ENCODE results near the gene DNAJC30. TPM values are rescaled to one million over a fixed set of nuclear protein-coding genes. Genes with fewer than 3 reads are reported as not detected.
A peak's percentile ranks its signal among the peaks of the same experiment; 100 is the strongest.

The DNAJC30 gene
- total RNA-seq, 1 experiment from 2014 or later: 2.9 TPM

- no peak for ATAC-seq
- H3K9ac ChIP-seq (ENCODE audit: low read length): peak overlapping the region; percentile 77
- H3K36me3 ChIP-seq (ENCODE audit: low read depth, low read length): peaks cover 58% of the 10 kb centered on the region
- no peaks in the 10 kb centered on the region for H3K9me2 ChIP-seq (replicated peaks; ENCODE audit: low read length)
- peaks cover 20% of the 10 kb centered on the region for H4K20me1 ChIP-seq (ENCODE audit: low read length)
- DNase-seq: no peak
- no peaks in the 10 kb centered on the region for H3K27me3 ChIP-seq (ENCODE audit: low read length)
- peak overlapping the region; percentile 100 for H3K27ac ChIP-seq (ENCODE audit: low read length)
- BruUV-seq (replicated peaks): no TSS peak
- POLR2A ChIA-PET (ENCODE audit: unreplicated experiment): interaction anchor here (0.5 to 1.1 kb wide), 3 partner anchors 12 to 182 kb away, joined by 4 to 7 read pairs (median 5); partner anchors contain the start of gene BAZ1B
- H3K4me1 ChIP-seq (ENCODE audit: insufficient read depth, low read length): peaks cover 46% of the 10 kb centered on the region
- no peaks in the 10 kb centered on the region for H3K9me3 ChIP-seq (ENCODE audit: low read length)
- peaks cover 14% of the 10 kb centered on the region for H3F3A ChIP-seq (ENCODE audit: low read length, unreplicated experiment)
- TF ChIP-seq EZH2phosphoT487 (IDR thresholded peaks at IDR 0.05; ENCODE audit: borderline replicate concordance, low read length): no peak
- TF ChIP-seq CTCF (conservative IDR thresholded peaks at IDR 0.05; ENCODE audit: low read depth, low read length): no peak
- TF ChIP-seq EZH2 (IDR thresholded peaks at IDR 0.05; ENCODE audit: low read length, unreplicated experiment): no peak
- H3K79me2 ChIP-seq (ENCODE audit: low read length): peaks cover 22% of the 10 kb centered on the region
- H2AFZ ChIP-seq (ENCODE audit: low read length): no peak overlapping the region
- H3K4me3 ChIP-seq (ENCODE audit: low read length): no peak overlapping the region
- intact Hi-C loops (cut with micrococcal nuclease): loop anchor here (2.0 kb wide), 2 partner anchors 15 to 21 kb away; partner anchors contain the start of genes BUD23, DNAJC30 and STX1A
- H3K4me2 ChIP-seq (ENCODE audit: low read length): peak overlapping the region; percentile 40
- CTCF ChIA-PET: interaction anchor here (0.6 to 1.0 kb wide), 2 partner anchors 22 to 58 kb away, joined by 5 to 7 read pairs; no protein-coding TSS in a partner anchor
Measured at GRCh38 chr7:73703757-73704639, 20.7 kb upstream of the DNAJC30 start.

GRCh38 chr7:73703225-73703624 lies 20.0 kb upstream of the DNAJC30 start:
- H3K36me3 ChIP-seq (ENCODE audit: low read depth, low read length): peaks cover 50% of the 10 kb centered on the region
- BruUV-seq (replicated peaks): no TSS peak
- ATAC-seq (no peak), DNase-seq (no peak)
- POLR2A ChIA-PET (ENCODE audit: unreplicated experiment): interaction anchor here (0.5 to 0.6 kb wide), 2 partner anchors 8 to 296 kb away, joined by 4 to 6 read pairs; no protein-coding TSS in a partner anchor
- peaks cover 20% of the 10 kb centered on the region for H4K20me1 ChIP-seq (ENCODE audit: low read length)
- H2AFZ ChIP-seq (ENCODE audit: low read length): no peak overlapping the region
- H3K9ac ChIP-seq (ENCODE audit: low read length): no peak overlapping the region
- no peaks in the 10 kb centered on the region for H3K27me3 ChIP-seq (ENCODE audit: low read length)
- peaks cover 16% of the 10 kb centered on the region for H3F3A ChIP-seq (ENCODE audit: low read length, unreplicated experiment)
- H3K4me2 ChIP-seq (ENCODE audit: low read length): no peak overlapping the region
- no peak overlapping the region for H3K4me3 ChIP-seq (ENCODE audit: low read length)
- CTCF ChIA-PET: no interaction called here
- intact Hi-C loops (cut with micrococcal nuclease): no loop called here
- H3K4me1 ChIP-seq (ENCODE audit: insufficient read depth, low read length): peaks cover 38% of the 10 kb centered on the region
- no peaks in the 10 kb centered on the region for H3K9me2 ChIP-seq (replicated peaks; ENCODE audit: low read length)
- H3K79me2 ChIP-seq (ENCODE audit: low read length): peaks cover 14% of the 10 kb centered on the region
- TF ChIP-seq EZH2 (IDR thresholded peaks at IDR 0.05; ENCODE audit: low read length, unreplicated experiment) (no peak), CTCF (conservative IDR thresholded peaks at IDR 0.05; ENCODE audit: low read depth, low read length) (no peak), EZH2phosphoT487 (IDR thresholded peaks at IDR 0.05; ENCODE audit: borderline replicate concordance, low read length) (no peak)
- no peaks in the 10 kb centered on the region for H3K9me3 ChIP-seq (ENCODE audit: low read length)
- peak overlapping the region; percentile 33 for H3K27ac ChIP-seq (ENCODE audit: low read length)

Data from PC-3 (cell line).